Measurements from ENCODE around the gene TADA2B. TPM values are rescaled to one million over a fixed set of nuclear protein-coding genes. Genes with fewer than 3 reads are reported as not detected.

The TADA2B gene
- total and polyA plus RNA-seq, 4 donors, result 10.7 to 22.9 (median 17.6) TPM

- H3K4me1 ChIP-seq (ENCODE audit: control insufficient read depth in 5 of 5, insufficient read depth in 5 of 5, low read length in 5 of 5), result no peaks in the 10 kb centered on the region
- no peak for DNase-seq
Measured at GRCh38 chr4:7026107-7026506, 17.1 kb upstream of the TADA2B start.

GRCh38 chr4:7027284-7027683 is 15.9 kb upstream of the TADA2B start:
- Histone ChIP-seq H3K4me1 (ENCODE audit: control insufficient read depth in 5 of 5, insufficient read depth in 5 of 5, low read length in 5 of 5) (no peaks in the 10 kb centered on the region), H3K4me3 (no peak overlapping the region), H3K27me3 (ENCODE audit: control insufficient read depth in 3 of 3, insufficient read depth in 3 of 3, low read length in 2 of 3) (no peaks in the 10 kb centered on the region), H3K27ac (ENCODE audit: low read depth in 1 of 2, low read length in 1 of 2) (no peak overlapping the region), H3K9me3 (ENCODE audit: control insufficient read depth in 4 of 4, insufficient read depth in 3 of 4, low read length in 3 of 4) (no peaks in the 10 kb centered on the region), H3K9ac (ENCODE audit: insufficient read depth in 1 of 2, low read length in 2 of 2) (no peak overlapping the region), H3K36me3 (ENCODE audit: control insufficient read depth in 4 of 4, insufficient read depth in 4 of 4, low read length in 4 of 4) (peaks cover 7 to 51% (median 29%) of the 10 kb centered on the region in 4 donors)
- no peak for DNase-seq
- ATAC-seq (ENCODE audit: insufficient read depth, low FRiP score), result no peak
- WGBS, 2 donors, result 97 to 98% methylated on average over 7 of the region's 7 CpGs
- no peak for TF ChIP-seq CTCF (IDR thresholded peaks at IDR 0.05; ENCODE audit: control extremely low read depth, extremely low read depth)

More at GRCh38 chr4:7026107-7026506, 17.1 kb upstream of the TADA2B start:
- ATAC-seq (ENCODE audit: insufficient read depth, low FRiP score), result no peak
- H3K9ac ChIP-seq (ENCODE audit: insufficient read depth in 1 of 2, low read length in 2 of 2), result no peak overlapping the region
- H3K27me3 ChIP-seq (ENCODE audit: control insufficient read depth in 3 of 3, insufficient read depth in 3 of 3, low read length in 2 of 3), result no peaks in the 10 kb centered on the region
- H3K36me3 ChIP-seq (ENCODE audit: control insufficient read depth in 4 of 4, insufficient read depth in 4 of 4, low read length in 4 of 4), result peaks cover 7 to 49% (median 25%) of the 10 kb centered on the region in 4 donors
- H3K9me3 ChIP-seq (ENCODE audit: control insufficient read depth in 4 of 4, insufficient read depth in 3 of 4, low read length in 3 of 4), result no peaks in the 10 kb centered on the region
- H3K4me3 ChIP-seq, result no peak overlapping the region
- no peak for TF ChIP-seq CTCF (IDR thresholded peaks at IDR 0.05; ENCODE audit: control extremely low read depth, extremely low read depth)
- WGBS, 2 donors, result 96% methylated on average over 9 of the region's 9 CpGs
- H3K27ac ChIP-seq (ENCODE audit: low read depth in 1 of 2, low read length in 1 of 2), result no peak overlapping the region

- no peak for TF ChIP-seq CTCF (IDR thresholded peaks at IDR 0.05; ENCODE audit: control extremely low read depth, extremely low read depth)
- Histone ChIP-seq H3K27ac (ENCODE audit: low read depth in 1 of 2, low read length in 1 of 2) (no peak overlapping the region), H3K27me3 (ENCODE audit: control insufficient read depth in 3 of 3, insufficient read depth in 3 of 3, low read length in 2 of 3) (no peaks in the 10 kb centered on the region), H3K4me3 (no peak overlapping the region), H3K36me3 (ENCODE audit: control insufficient read depth in 4 of 4, insufficient read depth in 4 of 4, low read length in 4 of 4) (peaks cover 7 to 49% (median 28%) of the 10 kb centered on the region in 4 donors), H3K4me1 (ENCODE audit: control insufficient read depth in 5 of 5, insufficient read depth in 5 of 5, low read length in 5 of 5) (no peaks in the 10 kb centered on the region), H3K9me3 (ENCODE audit: control insufficient read depth in 4 of 4, insufficient read depth in 3 of 4, low read length in 3 of 4) (no peaks in the 10 kb centered on the region), H3K9ac (ENCODE audit: insufficient read depth in 1 of 2, low read length in 2 of 2) (no peak overlapping the region)
- ATAC-seq (ENCODE audit: insufficient read depth, low FRiP score) (no peak), DNase-seq (no peak)
- 83 to 95% methylated on average over 5 of the region's 5 CpGs for WGBS, 2 donors
Measured at GRCh38 chr4:7027913-7028312, 15.3 kb upstream of the TADA2B start.

- no peaks in the 10 kb centered on the region for H3K27me3 ChIP-seq (ENCODE audit: control insufficient read depth in 3 of 3, insufficient read depth in 3 of 3, low read length in 2 of 3)
- ATAC-seq (ENCODE audit: insufficient read depth, low FRiP score) (no peak), DNase-seq (no peak)
- no peak for TF ChIP-seq CTCF (IDR thresholded peaks at IDR 0.05; ENCODE audit: control extremely low read depth, extremely low read depth)
- H3K27ac ChIP-seq (ENCODE audit: low read depth in 1 of 2, low read length in 1 of 2), result no peak overlapping the region
- no peaks in the 10 kb centered on the region for H3K9me3 ChIP-seq (ENCODE audit: control insufficient read depth in 4 of 4, insufficient read depth in 3 of 4, low read length in 3 of 4)
- no peak overlapping the region for H3K4me3 ChIP-seq
- no peaks in the 10 kb centered on the region for H3K4me1 ChIP-seq (ENCODE audit: control insufficient read depth in 5 of 5, insufficient read depth in 5 of 5, low read length in 5 of 5)
- 95 to 96% methylated on average over 12 of the region's 12 CpGs for WGBS, 2 donors
- H3K9ac ChIP-seq (ENCODE audit: insufficient read depth in 1 of 2, low read length in 2 of 2), result no peak overlapping the region
- peaks cover 7 to 44% (median 23%) of the 10 kb centered on the region in 4 donors for H3K36me3 ChIP-seq (ENCODE audit: control insufficient read depth in 4 of 4, insufficient read depth in 4 of 4, low read length in 4 of 4)
Measured at GRCh38 chr4:7029212-7029611, 14.0 kb upstream of the TADA2B start.
